ENCODE measurements around the gene KRT40.

DNA sequence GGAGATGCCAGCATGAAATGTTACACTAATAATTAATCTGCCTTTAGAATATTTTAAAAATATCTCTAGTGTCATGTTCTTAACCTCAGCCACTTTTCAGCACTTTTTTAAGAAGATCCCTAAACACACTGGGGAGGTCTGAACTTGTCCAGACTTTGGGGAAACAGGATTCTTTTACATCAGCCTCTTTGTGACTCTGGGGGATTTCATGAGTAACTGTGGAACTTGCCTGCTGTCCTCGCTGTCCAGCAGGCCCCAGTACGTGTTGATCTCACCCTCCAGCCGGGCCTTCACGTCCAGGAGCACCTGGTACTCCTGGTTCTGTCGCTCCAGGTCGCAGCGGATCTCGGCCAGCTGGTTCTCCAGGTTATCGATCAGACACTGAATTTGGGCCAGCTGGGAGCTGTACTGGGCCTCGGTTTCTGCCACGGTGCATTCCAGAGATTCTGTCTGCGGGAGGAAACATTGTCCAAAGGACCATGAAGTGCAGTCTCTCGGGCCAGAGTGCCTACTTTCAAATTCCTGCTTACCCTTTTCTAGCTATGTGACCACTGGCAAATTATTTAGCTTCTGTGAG, 5.5 kb downstream of the KRT40 start:
- TF ChIP-seq EZH2 (IDR thresholded peaks at IDR 0.05; ENCODE audit: insufficient read depth, poor library complexity, severe bottlenecking) (no peak), EZH2phosphoT487 (IDR thresholded peaks at IDR 0.05; ENCODE audit: insufficient read depth, low read depth) (no peak)
